Ishikawa (cell line): Measurements from ENCODE around the gene PRG2.

ENCODE experiments used
- CEBPB ChIP-seq: IDR thresholded peaks from 2 replicates; pipeline ENCODE4 v1.6.1; 2012
- CREB1 ChIP-seq: IDR thresholded peaks from 2 replicates; pipeline ENCODE4 v1.6.1; 2012; ENCODE audit warnings: low read depth
- EGR1 ChIP-seq: IDR thresholded peaks from 2 replicates; pipeline ENCODE4 v1.6.1; 2012
- EP300 ChIP-seq: IDR thresholded peaks from 2 replicates; pipeline ENCODE4 v1.6.1; 2012; ENCODE audit warnings: borderline replicate concordance
- FOXM1 ChIP-seq: IDR thresholded peaks from 2 replicates; pipeline ENCODE4 v1.6.1; 2012; ENCODE audit warnings: low read depth, borderline replicate concordance
- MAX ChIP-seq: IDR thresholded peaks from 2 replicates; pipeline ENCODE4 v1.6.1; 2012
- NFIC ChIP-seq: IDR thresholded peaks from 2 replicates; pipeline ENCODE4 v1.6.1; 2012
- RAD21 ChIP-seq: IDR thresholded peaks from 2 replicates; pipeline ENCODE4 v1.6.1; 2012; ENCODE audit warnings: low read depth
- REST ChIP-seq: IDR thresholded peaks from 2 replicates; pipeline ENCODE4 v1.6.1; 2012; ENCODE audit warnings: low read depth, mild to moderate bottlenecking
- TAF1 ChIP-seq: IDR thresholded peaks from 2 replicates; pipeline ENCODE4 v1.6.1; 2012; ENCODE audit warnings: low read depth, mild to moderate bottlenecking
- TCF12 ChIP-seq: IDR thresholded peaks from 2 replicates; pipeline ENCODE4 v1.6.1; 2012; ENCODE audit warnings: low read depth
- TEAD4 ChIP-seq: IDR thresholded peaks from 2 replicates; pipeline ENCODE4 v1.6.1; 2012
- YY1 ChIP-seq: IDR thresholded peaks from 2 replicates; pipeline ENCODE4 v1.6.1; 2012; ENCODE audit warnings: low read depth
- ZBTB7A ChIP-seq: IDR thresholded peaks from 2 replicates; pipeline ENCODE4 v1.6.1; 2012; ENCODE audit warnings: low read depth
- TF ChIP-seq, protein P1 (sequence below): IDR thresholded peaks from 2 replicates; pipeline ENCODE4 v1.6.1; 2012

The PRG2 gene

GRCh38 chr11:57377107-57377506 lies 13.3 kb downstream of the PRG2 start:
- TF ChIP-seq TEAD4 (no peak), CREB1 (no peak), EP300 (no peak), CEBPB (no peak), TCF12 (no peak), NFIC (no peak), RAD21 (no peak), ZBTB7A (no peak), EGR1 (no peak), FOXM1 (no peak), TAF1 (no peak), YY1 (no peak), REST (no peak), MAX (no peak)
- TF ChIP-seq, protein P1, sequence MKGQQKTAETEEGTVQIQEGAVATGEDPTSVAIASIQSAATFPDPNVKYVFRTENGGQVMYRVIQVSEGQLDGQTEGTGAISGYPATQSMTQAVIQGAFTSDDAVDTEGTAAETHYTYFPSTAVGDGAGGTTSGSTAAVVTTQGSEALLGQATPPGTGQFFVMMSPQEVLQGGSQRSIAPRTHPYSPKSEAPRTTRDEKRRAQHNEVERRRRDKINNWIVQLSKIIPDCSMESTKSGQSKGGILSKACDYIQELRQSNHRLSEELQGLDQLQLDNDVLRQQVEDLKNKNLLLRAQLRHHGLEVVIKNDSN = no peak

GRCh38 chr11:57376095-57377090 lies 14.1 kb downstream of the PRG2 start:
- no peak for TF ChIP-seq CREB1

GRCh38 chr11:57375490-57375889 lies 15.0 kb downstream of the PRG2 start:
- TF ChIP-seq YY1 = no peak
- TF ChIP-seq EGR1 = no peak
- no peak for TF ChIP-seq NFIC
- TF ChIP-seq FOXM1 = no peak
- no peak for TF ChIP-seq TEAD4

DNA sequence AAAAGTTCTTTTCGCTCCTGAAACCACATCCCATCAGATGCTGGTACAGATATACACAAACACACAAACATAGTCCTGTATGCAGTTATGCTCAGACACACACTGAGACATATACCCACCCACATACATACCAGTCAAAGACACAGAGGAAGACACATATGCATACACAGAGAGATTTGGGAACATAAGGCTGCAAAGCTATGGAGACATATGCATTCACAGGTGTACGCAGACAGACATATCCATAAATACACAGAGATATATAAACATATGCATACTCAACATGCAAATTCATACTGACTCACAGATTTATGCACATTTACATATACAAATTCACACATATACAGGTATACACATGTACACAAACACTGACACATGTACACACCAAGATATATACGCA lies 15.5 kb downstream of the PRG2 start:
- TF ChIP-seq REST (no peak), TAF1 (no peak), TEAD4 (no peak), CEBPB (no peak)
- TF ChIP-seq, protein P1 = no peak

DNA sequence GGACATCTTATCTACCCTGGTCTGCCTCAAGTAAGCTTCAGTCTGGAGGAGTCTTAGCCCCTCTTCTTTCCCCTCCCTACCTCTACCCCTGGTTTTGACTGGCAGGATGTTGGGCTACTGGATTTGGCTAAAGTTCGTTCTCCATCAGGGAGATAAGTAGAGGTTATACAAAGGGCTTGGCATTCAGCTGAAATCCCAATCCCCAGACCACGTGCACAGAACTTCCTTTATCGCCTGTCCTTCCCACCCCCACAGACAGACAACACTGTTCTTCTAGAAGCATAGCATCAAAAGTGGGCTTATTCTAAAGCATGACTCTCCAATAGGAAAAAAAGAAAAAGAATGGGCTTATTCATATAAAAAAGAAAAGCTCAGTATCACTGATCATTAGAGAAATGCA lies 17.3 kb downstream of the PRG2 start:
- TF ChIP-seq NFIC (no peak), MAX (no peak), CREB1 (no peak), CEBPB (no peak), TCF12 (no peak), EP300 (no peak), RAD21 (no peak), TEAD4 (no peak)

- TF ChIP-seq EP300 (no peak), MAX (no peak), ZBTB7A (no peak), CEBPB (no peak), FOXM1 (no peak), TAF1 (no peak), NFIC (no peak), YY1 (no peak), TCF12 (no peak), TEAD4 (no peak), RAD21 (no peak), REST (no peak), CREB1 (no peak), EGR1 (no peak)
- TF ChIP-seq, protein P1 = no peak
These were observed 19.5 kb downstream of the PRG2 start for GRCh38 chr11:57370941-57371340.
